GM21576 (cell line): ENCODE measurements around the gene TSPYL4.
"Not testable (repeated sequence)": the region's sequence is repeated elsewhere in the genome, so short reads cannot be mapped to it uniquely, and the experiment has no call there.

Experiments
- ATAC-seq: cut with Tn5 transposase; IDR thresholded peaks from one replicate; pipeline ENCODE4 v1.9.1; 2021; ENCODE audit warnings: mild to moderate bottlenecking, moderate library complexity; ENCODE audit not compliant: unreplicated experiment

TSPYL4 gene

DNA sequence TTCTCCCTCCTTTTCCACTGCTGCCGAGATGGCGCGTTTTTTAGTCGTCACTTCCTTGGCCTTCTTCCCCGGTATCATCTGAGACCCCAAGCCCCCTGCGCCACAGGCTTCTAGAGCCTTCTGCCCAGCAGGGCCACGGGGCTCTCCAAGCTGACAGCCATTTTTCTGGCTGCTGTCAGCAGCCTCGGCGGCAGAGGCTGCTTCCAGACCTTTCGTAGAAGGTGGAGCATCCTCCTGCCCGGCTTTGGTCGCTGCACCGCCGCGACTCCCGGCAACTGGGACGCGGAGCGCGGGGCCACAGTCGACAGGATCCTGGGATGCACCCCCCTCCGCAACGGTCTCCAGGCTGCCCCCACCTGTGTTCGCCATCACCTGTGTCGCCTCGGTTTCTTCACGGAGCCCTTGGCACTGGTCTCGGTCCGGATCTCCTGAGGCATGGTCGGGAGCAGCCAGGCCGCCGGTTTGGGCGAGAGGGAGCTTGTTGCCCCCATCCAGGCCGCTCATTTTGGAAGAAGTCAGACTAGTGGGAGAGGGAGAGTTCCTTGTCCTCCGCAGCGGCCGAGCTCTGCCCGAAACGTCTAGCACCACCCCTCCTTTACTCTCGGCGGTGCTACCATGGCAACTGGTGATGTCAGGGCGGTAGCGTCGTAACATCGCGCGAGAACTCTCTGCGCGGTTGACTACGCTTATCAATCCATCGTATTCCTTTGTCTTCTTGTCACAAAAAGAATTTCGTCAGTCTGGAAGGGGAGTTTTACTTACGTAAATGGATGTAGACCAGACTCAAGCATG is at the start of gene TSPYL4:
TSS of gene TSPYL4 (minus strand) at position 571 of the 792 bp plus-strand sequence. CDS start at position 504, 67 bp downstream.
- peak; percentile 100 for ATAC-seq

DNA sequence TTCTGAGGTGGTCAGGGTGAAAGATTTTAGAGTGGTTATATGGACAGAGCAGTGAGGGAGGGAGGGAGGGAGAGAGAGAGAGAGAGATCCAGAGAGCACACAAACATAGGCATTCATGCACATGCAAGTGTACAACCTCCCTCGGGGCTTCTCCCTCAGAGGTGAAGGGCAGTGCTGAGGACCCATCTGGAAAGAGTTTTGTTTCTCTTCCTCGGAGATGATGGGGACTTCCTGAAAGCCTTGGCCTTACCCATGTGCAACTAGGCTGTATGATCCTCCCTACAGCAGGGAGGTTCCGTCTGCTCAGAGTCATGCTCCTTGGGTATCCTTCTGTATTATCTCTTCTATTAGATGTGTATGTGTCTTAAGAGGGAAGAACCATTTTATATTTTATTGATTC is 47.2 kb upstream of the TSPYL4 start:
- ATAC-seq = no peak

DNA sequence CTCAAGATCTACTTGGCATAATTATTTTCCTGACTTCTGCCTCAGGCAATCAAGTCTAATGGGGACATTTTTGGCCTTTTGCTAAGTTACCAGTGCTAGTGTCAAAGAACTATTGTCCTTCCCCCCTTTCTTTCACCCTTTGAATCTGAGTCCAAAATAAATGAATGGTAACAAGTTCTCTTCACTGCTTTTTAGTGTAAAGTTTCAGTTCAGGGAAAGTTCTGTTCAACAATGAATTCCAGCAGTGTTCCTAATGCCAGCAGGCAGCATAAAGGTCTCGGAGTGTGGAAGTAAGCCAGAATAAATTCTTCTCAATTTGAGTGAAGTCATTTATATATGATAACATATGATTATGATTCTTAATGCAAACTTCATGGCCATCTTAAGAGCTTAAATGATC is 46.7 kb upstream of the TSPYL4 start:
- ATAC-seq = no peak

DNA sequence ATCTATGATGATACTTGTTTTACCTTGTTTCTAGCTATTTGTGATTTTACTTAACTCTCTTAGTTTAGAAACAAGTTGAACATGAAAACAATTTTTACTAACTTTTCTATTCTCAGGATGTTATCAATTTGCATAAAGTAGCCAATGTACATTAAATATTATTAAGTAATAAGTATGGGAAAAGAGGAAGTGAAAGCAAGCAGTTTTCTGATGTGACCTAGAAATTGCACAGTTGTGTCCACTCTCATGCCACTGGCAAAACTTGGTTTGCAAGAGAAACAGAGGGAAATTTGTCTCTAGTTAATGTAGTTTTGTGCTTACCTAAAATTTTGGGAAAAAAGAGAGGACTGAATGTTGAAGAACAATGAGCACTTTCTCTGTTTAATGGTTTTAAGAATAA is 45.1 kb upstream of the TSPYL4 start:
- no peak for ATAC-seq

GRCh38 chr6:116298273-116298672 is 44.4 kb upstream of the TSPYL4 start:
- no peak for ATAC-seq

DNA sequence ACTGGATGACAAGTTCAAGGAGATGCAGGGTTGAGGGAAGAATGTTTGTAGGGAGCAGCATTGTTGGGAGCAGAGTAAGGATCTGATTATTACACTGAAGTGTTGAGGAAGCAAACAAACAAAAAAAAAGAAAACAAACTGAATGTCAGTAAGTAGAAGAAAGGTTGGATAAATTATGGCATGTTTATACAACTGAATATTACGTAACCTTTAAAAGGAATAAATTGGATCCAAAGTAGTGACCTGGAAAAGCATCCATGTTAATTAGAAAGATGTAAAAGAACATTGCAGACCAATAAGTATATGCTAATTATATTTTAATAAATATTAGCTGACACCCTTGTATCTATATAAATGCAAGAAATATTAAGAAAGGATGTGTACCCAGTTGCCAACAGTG is 38.7 kb upstream of the TSPYL4 start:
- no peak for ATAC-seq

- no peak for ATAC-seq
Observed at GRCh38 chr6:116291701-116292396, 38.0 kb upstream of the TSPYL4 start.

GRCh38 chr6:116290799-116291198 is 36.9 kb upstream of the TSPYL4 start:
- ATAC-seq = no peak

DNA sequence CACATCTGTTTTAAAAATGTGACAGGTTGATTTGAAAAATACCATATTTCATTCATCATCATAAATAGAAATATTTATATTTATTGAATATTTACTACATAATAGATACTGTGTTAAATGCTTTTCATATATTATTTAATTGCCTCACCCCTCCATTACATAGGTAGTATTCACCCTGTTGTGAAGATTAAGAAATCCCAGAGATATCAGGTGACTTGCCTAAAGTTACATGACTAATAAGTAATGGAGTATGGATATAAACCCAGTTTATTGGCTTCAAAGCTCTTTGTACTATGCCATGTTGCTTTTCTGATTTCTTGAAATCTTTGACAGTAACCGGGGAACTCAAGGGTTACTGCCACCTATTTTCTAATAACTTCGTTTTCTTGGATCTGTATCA is 36.0 kb upstream of the TSPYL4 start:
- no peak for ATAC-seq

GRCh38 chr6:116287689-116288282 is 33.9 kb upstream of the TSPYL4 start:
- ATAC-seq = peak; percentile 75

DNA sequence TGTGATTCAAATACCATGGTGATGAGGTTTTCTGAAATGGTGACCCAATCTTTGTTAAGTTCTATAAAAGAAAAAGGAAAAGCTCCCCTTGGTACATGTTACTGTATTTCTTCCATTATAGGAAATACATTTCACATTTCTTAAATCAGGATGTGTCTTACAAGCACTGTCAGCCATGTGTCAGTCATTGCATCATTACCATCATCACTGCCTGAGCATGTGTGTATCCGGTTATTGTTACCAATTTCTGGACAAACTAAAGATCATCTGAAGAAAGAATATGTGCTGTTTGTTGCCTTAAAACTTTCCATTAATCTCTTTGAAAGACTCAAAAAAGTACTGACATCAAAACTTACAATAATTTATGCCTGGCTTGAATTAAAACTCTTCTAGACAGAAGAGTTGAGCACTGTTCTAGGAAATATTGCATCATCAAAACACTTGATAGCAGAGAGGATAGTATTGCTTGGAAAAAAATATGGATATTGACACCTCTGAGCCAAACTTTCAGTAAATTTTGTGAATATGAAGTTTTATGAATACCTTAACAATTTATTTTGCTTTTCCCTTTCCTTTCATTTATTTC is 33.0 kb upstream of the TSPYL4 start:
- ATAC-seq = no peak

- ATAC-seq = not testable (repeated sequence)
Observed at GRCh38 chr6:116284984-116285383, 31.1 kb upstream of the TSPYL4 start.

DNA sequence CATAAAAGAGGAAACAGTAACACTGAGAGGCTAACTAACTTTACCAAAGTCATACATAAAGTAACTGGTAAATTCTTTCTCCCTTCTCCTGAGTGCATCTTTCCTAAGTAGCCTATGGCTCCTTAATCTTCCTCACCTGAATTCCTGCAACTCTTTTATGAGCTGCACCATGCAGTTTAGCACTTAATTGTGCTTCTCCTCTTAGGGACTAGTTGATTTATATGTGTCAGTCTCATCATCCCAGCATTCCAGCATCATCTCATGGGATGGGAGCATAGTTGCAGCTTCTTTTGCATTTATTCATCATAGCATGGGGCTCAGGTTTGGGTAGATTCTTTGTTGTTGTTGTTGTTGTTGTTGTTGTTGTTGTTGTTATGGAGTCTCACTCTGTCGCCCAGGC is 29.3 kb upstream of the TSPYL4 start:
- no peak for ATAC-seq

DNA sequence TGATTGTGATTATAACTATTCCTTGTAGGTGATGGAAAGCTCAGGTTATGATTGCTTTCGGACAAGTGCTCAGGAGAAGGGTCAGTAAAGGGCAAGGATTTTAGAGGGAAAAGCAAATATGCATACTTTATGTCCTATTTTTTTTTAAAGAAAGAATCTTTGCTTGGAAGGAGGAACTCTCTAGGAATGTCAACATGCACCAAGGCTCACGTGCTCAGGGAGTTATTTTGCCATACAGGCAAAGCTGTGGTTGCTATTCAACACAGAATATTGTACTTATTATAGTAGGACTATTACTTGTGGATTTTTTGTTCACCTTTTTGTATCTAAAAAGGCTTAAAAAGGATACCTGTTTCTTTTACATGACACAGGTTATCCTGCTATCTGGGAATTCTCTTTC is 28.8 kb upstream of the TSPYL4 start:
- no peak for ATAC-seq

DNA sequence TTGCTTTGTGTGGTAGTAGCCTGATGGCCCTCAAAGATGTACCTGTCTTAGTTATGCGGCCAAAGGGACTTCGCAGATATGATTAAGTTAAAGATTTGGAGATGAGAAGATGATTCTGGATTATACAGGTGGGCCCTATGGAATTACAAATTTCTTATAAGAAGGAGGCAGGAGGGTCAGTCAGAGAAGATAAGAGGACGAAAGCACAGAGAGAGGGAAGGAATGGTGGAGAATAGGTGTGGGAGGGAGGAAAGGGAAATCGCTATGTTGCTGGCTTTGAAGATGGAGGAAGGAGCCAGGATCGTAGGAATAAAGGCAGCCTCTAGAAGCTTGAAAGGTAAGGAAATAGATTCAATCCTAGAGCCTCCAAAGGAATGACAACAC is 27.1 kb upstream of the TSPYL4 start:
- ATAC-seq = no peak

- no peak for ATAC-seq
Observed at GRCh38 chr6:116280161-116280932, 26.5 kb upstream of the TSPYL4 start.

DNA sequence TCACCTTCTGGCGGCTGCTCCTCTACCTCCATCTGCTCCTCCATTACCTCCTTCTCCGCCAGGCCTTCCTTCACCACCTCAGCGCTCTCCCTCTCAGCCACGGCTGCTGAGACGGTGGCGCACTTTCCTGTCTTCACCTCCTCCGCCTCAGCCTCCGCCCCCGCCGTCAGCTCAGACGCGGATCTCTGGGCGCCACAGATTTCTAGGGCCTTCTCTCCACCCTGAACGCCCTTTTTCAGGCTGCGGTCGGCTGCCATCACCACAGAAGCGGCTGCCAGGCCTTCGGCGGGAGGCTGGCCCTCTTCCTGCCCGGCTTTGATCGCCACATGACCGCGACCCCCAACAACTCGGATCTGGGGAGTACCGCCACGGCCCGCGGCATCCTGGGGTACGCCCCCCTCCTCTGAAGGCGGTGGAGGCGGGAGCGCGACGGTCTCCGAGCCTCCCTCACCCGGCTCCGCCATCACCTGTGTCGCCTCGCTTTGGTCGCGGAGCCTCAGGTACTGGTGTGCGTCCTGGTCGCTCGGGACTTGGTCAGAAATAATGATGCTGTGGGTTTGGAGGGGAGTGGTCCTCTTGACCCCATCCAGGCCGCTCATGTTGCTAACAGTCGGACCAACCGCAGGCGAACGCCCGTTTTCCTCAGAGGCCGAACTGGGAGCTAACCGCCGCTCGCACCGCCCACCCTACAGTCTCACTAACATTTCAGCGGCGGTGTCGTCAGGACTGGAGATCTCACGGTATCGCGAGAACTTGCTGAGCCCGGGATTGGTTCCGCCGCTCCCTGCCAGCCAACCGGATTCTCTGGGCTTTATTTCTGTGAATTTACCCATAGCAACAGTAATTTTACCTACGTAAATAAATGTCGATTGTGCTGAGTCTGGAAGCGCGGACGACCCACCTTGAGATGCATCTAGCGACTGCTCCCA is 25.6 kb upstream of the TSPYL4 start, which contains the start of gene TSPYL1:
TSS of gene TSPYL1 (minus strand) at position 699 of the 929 bp plus-strand sequence. CDS start at position 599, 100 bp downstream.
- peak; percentile 94 for ATAC-seq

GRCh38 chr6:116278854-116279231 is 25.0 kb upstream of the TSPYL4 start:
- peak; percentile 1 for ATAC-seq

- ATAC-seq = no peak
Observed at GRCh38 chr6:116278481-116278829, 24.6 kb upstream of the TSPYL4 start.

GRCh38 chr6:116277124-116277523 is 23.2 kb upstream of the TSPYL4 start:
- no peak for ATAC-seq
